IPS-20b (cell line): ENCODE measurements around the gene ANTKMT.
"Not testable (repeated sequence)": the region's sequence is repeated elsewhere in the genome, so short reads cannot be mapped to it uniquely, and the experiment has no call there.

ENCODE experiments used
- H3K27ac ChIP-seq: one replicate; pipeline ENCODE4 v1.5.1; 2013; ENCODE audit warnings: low read length
- H3K27me3 ChIP-seq: 2 replicates; pipeline ENCODE4 v1.6.1; 2013; ENCODE audit warnings: mild to moderate bottlenecking, low read length, inconsistent platforms; ENCODE audit not compliant: insufficient read depth
- H3K36me3 ChIP-seq: 2 replicates; pipeline ENCODE4 v1.6.1; 2013; ENCODE audit warnings: low read depth, mild to moderate bottlenecking, inconsistent platforms, low read length, moderate library complexity; ENCODE audit not compliant: insufficient read depth
- H3K4me1 ChIP-seq: 2 replicates; pipeline ENCODE4 v1.6.1; 2013; ENCODE audit warnings: mild to moderate bottlenecking, control low read depth, inconsistent platforms, low read length, moderate library complexity; ENCODE audit not compliant: insufficient read depth
- H3K4me3 ChIP-seq: 2 replicates; pipeline ENCODE4 v1.5.1; 2013; ENCODE audit warnings: mild to moderate bottlenecking, low read length, inconsistent platforms
- H3K9ac ChIP-seq: 2 replicates; pipeline ENCODE4 v1.6.1; 2013; ENCODE audit warnings: low read depth, mild to moderate bottlenecking, inconsistent platforms, low read length, moderate library complexity
- H3K9me3 ChIP-seq: 2 replicates; pipeline ENCODE4 v1.6.1; 2013; ENCODE audit warnings: mild to moderate bottlenecking, low read depth, low read length, inconsistent platforms; ENCODE audit not compliant: insufficient read depth

ANTKMT gene

DNA sequence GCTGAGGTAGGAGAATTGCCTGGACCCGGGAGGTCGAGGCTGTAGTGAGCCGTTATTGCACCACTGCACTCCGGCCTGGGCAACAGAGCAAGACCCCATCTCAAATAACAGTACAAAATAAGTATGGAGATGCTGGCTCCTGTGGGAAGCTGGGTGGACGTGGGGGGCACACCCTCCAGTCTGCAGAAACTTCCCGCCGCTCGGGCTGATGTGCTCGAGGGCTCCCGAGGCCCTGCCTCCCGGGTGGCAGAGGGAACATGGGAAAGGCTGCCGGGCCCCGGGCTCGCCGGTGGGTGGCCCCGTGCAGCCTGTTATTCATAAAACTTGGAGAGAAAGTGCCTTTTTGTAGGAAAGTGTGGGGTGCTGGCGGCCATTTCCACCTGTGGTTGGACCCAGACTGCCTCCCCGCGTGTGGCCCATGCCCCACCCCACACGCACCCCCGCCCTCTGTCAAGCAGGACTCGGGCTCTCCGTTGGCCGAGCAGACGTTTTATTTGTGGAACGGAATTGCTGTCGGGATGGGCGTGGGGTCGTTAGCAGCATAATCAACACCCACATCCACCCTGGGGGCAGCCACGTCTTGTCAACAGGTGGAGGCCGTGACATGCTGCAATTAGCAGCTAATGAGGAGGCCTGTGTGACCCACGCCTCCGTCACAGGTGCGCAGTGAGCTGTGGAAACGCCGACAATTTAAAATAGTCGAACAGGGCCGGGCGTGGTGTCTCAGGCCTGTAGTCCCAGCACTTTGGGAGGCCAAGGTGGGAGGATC is 27.2 kb downstream of the ANTKMT start:
- H3K27me3 ChIP-seq, result no peaks in the 10 kb centered on the region
- no peak overlapping the region for H3K4me3 ChIP-seq
- H3K9me3 ChIP-seq, result no peaks in the 10 kb centered on the region
- H3K27ac ChIP-seq, result no peak overlapping the region
- no peaks in the 10 kb centered on the region for H3K36me3 ChIP-seq
- H3K4me1 ChIP-seq, result peaks cover 10% of the 10 kb centered on the region; the same call in 1 of the 2 replicates
- H3K9ac ChIP-seq, result no peak overlapping the region

DNA sequence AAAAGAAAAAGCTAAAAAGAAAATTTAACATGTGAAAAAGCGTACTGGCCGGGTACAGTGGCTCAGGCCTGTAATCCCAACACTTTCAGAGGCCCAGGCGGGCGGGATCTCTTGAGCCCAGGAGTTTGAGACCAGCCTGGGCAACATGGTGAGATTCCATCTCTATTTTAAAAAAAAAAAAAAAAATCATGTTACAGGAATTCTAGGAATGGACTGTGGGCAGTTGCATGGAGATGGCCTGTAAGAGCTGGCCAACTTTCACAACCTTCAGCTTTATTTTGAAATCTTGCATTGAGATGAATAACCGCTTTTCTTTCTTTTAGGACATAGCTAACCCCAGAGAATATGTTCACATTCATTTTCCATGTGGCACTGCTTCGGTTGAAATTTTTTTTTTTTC is 28.1 kb downstream of the ANTKMT start:
- Histone ChIP-seq H3K36me3 (no peaks in the 10 kb centered on the region), H3K4me3 (no peak overlapping the region), H3K27me3 (no peaks in the 10 kb centered on the region), H3K4me1 (peaks cover 10% of the 10 kb centered on the region; the same call in 1 of the 2 replicates), H3K27ac (no peak overlapping the region), H3K9me3 (no peaks in the 10 kb centered on the region), H3K9ac (no peak overlapping the region)

DNA sequence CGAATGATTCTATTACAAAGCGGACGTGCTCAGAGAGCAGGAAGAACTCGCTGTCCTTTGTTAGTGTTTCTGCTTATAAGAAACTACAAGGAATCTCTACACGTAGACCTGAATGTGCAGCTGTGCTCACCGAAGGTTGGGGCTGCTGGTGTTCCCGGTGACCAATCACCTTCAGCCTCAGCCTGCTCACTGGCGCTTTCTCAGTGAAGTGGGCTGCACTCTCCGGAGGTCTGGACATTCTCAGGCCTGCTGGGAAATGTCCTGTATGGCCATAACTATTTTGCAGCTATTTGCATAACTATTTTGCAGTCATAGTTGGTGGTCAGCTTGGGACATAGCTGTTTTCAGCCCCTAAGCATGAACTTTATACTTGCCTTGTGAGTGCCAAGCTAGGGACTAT is 29.5 kb downstream of the ANTKMT start:
- H3K4me1 ChIP-seq, result peaks cover 10% of the 10 kb centered on the region; the same call in 1 of the 2 replicates
- H3K4me3 ChIP-seq, result no peak overlapping the region
- H3K36me3 ChIP-seq, result no peaks in the 10 kb centered on the region
- H3K27ac ChIP-seq, result no peak overlapping the region
- no peak overlapping the region for H3K9ac ChIP-seq
- no peaks in the 10 kb centered on the region for H3K9me3 ChIP-seq
- no peaks in the 10 kb centered on the region for H3K27me3 ChIP-seq

DNA sequence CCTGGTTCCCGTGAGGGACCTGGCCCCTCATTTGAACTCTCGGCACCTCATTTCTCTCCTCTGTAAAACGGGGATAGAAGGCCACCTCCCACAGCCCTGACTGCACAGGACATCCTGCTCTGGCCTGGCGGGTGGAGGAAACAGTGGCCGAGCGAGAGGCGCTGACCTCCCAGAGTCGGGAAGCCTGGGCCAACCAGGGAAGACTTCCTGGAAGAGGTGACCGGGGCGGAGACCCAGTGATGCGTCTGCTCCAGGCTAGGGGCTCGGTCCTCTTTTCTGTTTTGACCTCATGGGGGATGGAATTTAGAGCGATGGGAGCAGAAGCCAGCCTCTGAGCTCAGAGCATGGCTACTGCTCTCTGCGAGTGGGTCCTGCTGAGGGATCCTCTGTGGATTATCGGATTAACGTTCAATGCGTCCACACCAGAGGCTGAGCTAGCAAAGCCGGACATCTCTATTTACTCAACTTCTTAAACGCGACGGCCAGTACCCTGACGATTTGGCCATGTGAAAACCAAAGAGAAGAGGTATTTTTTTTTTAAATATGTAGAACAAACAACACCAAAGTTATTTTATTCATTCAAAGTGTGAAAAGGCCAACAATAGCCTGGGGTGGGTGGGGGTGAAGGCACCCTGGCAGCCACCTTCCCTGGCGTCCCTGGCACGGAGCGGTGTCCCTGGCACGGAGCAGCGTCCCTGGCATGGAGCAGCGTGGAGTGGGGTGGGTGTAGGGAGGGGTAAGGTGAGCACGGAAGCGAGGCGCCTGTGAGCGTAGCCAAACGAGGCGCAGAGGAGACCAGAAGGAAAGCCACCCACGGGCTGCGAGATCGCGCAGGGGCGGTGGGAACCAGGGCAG is 30.4 kb downstream of the ANTKMT start:
- H3K9me3 ChIP-seq, result no peaks in the 10 kb centered on the region
- H3K4me1 ChIP-seq, result peaks cover 10% of the 10 kb centered on the region; the same call in 1 of the 2 replicates
- H3K9ac ChIP-seq, result no peak overlapping the region
- H3K36me3 ChIP-seq, result no peaks in the 10 kb centered on the region
- no peak overlapping the region for H3K27ac ChIP-seq
- peak overlapping the region; percentile 24; the same call in 1 of the 2 replicates for H3K4me3 ChIP-seq
- no peaks in the 10 kb centered on the region for H3K27me3 ChIP-seq

DNA sequence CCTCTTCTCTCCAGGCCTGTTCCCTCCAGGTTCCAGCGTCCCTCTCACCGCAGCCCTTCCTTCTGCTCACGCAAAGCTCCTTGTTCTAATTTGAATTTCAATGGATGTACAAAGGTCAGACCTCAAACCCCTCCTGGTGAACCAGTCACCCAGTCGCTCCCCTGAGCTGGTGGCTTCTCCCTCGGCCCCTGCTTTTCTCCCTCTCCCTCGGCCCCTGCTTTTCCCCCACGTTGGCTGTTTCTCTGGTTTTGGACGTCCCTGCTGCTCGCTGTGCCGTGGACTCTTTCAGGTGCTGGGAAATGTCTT is 31.0 kb downstream of the ANTKMT start:
- H3K27me3 ChIP-seq, result no peaks in the 10 kb centered on the region
- H3K4me1 ChIP-seq, result peaks cover 10% of the 10 kb centered on the region; the same call in 1 of the 2 replicates
- H3K36me3 ChIP-seq, result no peaks in the 10 kb centered on the region
- H3K4me3 ChIP-seq, result peak overlapping the region; percentile 24; the same call in 1 of the 2 replicates
- H3K9me3 ChIP-seq, result no peaks in the 10 kb centered on the region; the same call in 1 of the 2 replicates
- no peak overlapping the region for H3K9ac ChIP-seq
- no peak overlapping the region for H3K27ac ChIP-seq

DNA sequence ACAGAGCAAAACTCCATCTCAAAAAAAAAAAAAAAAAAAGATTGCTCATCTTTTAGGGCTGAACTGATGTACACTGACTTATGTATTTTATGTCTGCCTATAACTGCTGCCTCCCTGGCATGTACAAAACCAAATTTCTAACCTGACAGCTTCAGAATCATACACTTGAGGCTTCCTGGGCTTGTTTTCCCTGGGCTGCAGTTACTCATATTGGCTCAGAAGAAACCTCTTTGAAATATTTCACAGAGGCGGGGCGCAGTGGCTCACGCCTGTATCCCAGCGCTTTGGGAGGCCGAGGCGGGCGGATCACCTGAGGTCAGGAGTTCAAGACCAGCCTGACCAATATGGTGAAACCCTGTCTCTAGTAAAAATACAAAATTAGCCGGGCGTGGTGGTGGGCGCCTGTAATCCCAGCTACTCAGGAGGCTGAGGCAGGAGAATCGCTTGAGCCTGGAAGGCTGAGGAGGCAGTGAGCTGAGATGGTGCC is 33.2 kb downstream of the ANTKMT start:
- H3K36me3 ChIP-seq, H3K9ac ChIP-seq, H3K4me1 ChIP-seq, H3K27me3 ChIP-seq, H3K27ac ChIP-seq, H3K9me3 ChIP-seq, H3K4me3 ChIP-seq: not testable (repeated sequence)

DNA sequence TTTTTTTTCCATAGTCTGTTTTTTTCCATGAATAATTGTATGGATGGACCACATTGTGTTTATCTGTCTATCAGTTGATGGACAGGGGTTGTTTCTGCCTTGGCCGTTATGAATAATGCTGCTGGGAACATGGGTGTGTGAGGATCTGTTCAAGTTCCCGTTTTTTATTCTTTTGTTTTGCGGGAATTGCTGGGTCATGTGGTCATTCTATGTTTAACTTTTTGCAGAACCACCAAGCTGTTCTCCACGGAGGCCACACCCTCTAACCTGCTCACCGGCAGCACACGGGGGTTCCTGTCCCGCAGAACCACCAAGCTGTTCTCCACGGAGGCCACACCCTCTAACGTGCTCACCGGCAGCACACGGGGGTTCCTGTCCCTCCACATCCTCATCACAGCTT is 33.7 kb downstream of the ANTKMT start:
- Histone ChIP-seq H3K36me3 (no peaks in the 10 kb centered on the region), H3K4me3 (no peak overlapping the region), H3K27me3 (no peaks in the 10 kb centered on the region), H3K9me3 (no peaks in the 10 kb centered on the region; the same call in 1 of the 2 replicates), H3K27ac (no peak overlapping the region), H3K9ac (no peak overlapping the region), H3K4me1 (peaks cover 10% of the 10 kb centered on the region; the same call in 1 of the 2 replicates)

DNA sequence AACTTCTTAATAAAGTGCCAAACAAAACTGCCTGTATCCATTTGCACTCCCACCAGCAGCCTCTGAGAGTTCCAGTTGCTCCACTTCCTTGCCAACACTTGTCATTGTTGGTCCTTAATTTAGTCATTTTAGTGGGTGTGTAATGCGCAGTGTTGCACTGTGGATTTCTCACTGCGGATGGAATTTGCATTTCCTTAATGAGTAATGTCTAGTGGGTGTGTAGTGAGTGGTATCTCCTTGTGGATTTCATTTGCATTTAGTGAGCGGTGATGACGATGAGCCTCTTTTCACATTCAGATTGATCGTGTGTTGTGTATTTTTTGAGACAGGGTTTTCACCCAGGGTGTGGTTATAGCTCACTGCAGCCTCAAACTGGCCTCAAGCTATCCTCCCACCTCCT is 35.5 kb downstream of the ANTKMT start:
- Histone ChIP-seq H3K27me3 (no peaks in the 10 kb centered on the region), H3K9me3 (no peaks in the 10 kb centered on the region; the same call in 1 of the 2 replicates), H3K36me3 (no peaks in the 10 kb centered on the region), H3K4me3 (no peak overlapping the region), H3K9ac (no peak overlapping the region), H3K4me1 (peaks cover 9% of the 10 kb centered on the region; the same call in 1 of the 2 replicates), H3K27ac (no peak overlapping the region)

DNA sequence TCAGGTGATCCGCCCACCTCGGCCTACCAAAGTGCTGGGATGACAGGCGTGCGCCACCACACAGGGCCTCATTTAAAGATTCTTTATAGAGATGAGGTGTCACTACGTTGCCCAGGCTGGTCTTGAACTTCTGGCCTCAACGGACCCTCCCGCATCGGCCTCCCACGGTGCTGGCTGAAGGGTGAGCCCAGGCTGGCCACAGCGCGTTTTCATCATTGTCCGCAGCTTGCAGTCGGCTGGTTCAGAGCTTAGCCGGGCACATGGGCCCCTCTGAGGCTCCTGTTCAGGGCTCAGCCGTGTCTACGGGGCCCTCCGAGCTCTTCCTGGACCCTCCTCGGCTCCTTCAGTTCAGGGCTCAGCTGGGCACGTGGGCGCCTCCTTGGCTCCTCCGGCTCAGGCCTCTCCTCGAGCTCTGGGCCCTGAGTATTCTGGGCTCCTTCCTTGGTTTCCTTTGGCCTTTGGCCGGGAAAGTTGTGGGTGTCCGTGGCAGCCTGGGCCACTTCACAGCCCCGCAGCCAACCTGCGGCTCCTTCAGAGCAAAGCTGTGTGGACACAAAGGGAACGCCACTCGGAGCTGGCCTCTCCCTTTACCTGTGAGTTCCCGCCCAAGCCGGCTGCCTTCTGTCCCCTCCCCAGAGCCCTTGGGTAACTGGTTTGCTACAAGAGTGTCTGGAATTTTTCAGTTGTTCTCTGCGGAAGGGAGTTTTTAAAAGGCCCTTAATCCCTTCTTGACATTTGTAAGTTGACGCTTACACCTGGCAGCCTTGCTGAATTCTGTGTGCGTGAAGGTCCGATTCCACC is 38.4 kb downstream of the ANTKMT start:
- Histone ChIP-seq H3K36me3 (no peaks in the 10 kb centered on the region), H3K27me3 (no peaks in the 10 kb centered on the region), H3K9me3 (no peaks in the 10 kb centered on the region; the same call in 1 of the 2 replicates), H3K9ac (no peak overlapping the region), H3K4me1 (no peaks in the 10 kb centered on the region), H3K4me3 (no peak overlapping the region), H3K27ac (no peak overlapping the region)

DNA sequence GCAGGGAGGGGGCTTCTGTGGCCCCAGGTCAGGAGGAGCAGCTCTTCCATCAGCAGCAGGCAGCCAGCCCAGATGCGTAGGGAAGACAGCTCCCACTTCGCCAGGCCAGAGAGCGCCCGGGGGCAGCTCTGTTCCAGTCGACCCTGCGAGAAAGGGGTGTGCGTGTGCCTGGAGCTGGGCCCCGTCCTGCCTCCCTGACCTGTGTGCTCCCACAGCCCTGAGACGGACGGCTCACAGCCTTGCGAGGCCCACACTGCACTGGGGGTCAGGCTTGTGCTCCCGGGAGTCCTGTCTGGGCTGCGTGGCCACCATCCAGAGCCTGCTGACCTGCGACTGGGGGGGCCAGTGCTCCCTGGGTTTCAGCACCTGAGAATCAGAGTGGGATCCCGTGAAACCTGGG is 39.1 kb downstream of the ANTKMT start:
- Histone ChIP-seq H3K36me3 (no peaks in the 10 kb centered on the region), H3K9me3 (no peaks in the 10 kb centered on the region; the same call in 1 of the 2 replicates), H3K4me1 (no peaks in the 10 kb centered on the region), H3K9ac (no peak overlapping the region), H3K27me3 (no peaks in the 10 kb centered on the region), H3K27ac (no peak overlapping the region), H3K4me3 (no peak overlapping the region)
